ENCODE measurements around the gene KRTAP5-11.
"Not testable (repeated sequence)": the region's sequence is repeated elsewhere in the genome, so short reads cannot be mapped to it uniquely, and the experiment has no call there.

Gene KRTAP5-11, protein sequence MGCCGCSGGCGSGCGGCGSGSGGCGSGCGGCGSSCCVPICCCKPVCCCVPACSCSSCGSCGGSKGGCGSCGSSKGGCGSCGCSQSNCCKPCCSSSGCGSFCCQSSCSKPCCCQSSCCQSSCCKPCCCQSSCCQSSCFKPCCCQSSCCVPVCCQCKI

DNA sequence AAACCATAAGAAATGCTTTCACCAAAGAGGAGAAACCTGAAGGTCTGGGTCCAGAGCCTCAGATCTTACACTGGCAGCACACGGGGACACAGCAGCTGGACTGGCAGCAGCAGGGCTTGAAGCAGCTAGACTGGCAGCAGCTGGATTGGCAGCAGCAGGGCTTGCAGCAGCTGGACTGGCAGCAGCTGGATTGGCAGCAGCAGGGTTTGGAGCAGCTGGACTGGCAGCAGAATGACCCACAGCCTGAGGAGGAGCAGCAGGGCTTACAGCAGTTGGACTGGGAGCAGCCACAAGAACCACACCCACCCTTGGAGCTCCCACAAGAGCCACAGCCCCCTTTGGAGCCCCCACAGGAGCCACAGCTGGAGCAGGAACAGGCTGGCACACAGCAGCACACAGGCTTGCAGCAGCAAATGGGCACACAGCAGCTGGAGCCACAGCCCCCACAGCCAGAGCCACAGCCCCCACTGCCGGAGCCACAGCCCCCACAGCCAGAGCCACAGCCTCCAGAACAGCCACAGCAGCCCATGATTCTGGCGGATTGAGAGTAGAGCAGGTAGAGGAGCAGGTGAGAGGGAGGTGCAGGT, at the start of gene KRTAP5-11:
Gene KRTAP5-11, minus strand, starts transcription at position 567 of the 587 bp plus-strand sequence. Its CDS starts 38 bp downstream, at position 529.
- DNase-seq = no peak

DNA sequence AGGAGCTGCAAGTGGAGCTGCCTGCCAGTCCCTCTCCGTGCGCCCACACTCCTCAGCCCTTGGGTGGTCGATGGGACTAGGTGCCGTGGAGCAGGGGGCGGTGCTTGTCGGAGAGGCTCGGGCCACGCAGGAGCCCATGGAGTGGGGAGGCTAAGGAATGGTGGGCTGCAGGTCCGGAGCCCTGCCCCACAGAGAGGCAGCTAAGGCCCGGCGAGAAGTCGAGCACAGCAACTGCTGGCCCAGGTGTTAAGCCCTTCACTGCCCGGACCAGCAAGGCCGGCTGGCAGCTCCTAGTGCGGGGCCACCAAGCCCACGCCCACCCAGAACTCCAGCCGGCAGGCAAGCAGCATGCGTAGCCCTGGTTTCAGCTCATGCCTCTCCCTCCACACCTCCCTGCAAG, 48.9 kb upstream of the KRTAP5-11 start:
- not testable (repeated sequence) for DNase-seq

DNA sequence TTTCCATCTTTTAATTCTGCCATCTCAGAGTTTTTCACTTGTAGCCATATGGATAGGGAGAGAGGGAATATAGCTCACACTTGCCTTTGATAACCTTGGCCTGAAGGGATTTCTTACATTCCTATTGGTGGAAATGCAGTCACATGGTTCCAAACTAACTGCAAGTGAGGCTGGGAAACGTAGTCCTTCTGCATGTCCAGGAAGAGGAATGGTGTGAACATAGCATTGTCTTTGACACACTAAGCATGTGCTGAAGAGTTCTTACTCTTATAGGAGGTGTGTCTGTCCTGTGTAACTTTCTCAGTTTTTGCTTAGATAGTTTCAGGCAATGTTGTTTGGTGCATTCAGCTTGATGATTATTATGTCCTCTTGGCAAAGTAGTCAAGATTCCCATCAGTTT, 47.4 kb upstream of the KRTAP5-11 start:
- peak; percentile 24 for DNase-seq

DNA sequence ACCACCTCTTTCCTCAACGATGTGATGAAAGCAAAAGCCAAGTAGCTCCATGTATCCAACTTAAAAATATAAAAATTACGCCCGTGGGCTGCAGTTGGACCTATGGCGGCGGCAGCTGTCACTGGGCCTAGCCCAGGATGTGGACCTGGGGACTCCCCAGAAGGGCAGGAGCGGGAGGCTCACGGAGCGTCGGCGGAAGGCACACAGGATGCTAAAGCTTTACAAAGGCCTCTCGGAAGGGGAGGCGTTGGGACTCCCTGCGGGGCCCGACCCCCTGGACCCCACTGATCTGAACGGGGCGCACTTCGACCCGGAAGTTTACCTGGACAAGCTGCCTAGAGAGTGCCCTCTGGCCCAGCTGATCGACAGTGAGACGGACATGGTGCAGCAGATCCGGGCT, 46.3 kb upstream of the KRTAP5-11 start:
- not testable (repeated sequence) for DNase-seq

DNA sequence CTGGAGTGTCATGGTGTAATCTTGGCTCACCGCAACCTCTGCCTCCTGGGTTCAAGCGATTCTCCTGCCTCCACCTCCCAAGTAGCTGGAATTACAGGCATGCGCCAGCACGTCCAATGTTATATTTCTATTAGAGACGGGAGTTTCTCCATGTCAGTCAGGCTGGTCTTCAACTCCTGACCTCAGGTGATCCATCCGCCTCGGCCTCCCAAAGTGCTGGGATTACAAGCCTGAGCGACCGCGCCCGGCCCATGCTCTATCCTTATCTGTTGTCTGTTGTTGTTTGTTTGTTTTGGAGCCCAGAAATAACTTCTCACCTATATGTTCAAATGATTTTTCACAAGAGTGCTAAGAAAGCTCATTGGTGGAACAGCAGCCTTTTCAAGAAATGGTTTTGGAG, 40.6 kb upstream of the KRTAP5-11 start:
- DNase-seq = not testable (repeated sequence)

DNA sequence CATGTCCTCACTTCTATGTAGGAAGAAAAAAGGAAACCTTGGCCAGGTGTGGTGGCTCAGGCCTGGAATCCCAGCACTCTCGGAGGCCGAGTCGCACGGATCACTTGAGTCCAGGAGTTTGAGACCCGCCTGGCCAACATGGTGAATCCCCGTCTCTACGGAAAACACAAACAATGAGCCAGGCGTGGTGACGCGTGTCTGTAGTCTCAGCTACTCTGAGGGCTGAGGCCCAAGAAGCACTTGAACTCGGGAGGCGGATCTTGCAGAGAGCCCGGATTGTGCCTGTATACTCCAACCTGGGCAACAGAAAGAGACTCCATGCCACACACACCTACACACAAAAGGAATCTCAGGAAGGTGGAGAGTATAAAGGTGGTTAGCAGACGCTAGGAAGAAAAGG, 39.9 kb upstream of the KRTAP5-11 start:
- DNase-seq = not testable (repeated sequence)

DNA sequence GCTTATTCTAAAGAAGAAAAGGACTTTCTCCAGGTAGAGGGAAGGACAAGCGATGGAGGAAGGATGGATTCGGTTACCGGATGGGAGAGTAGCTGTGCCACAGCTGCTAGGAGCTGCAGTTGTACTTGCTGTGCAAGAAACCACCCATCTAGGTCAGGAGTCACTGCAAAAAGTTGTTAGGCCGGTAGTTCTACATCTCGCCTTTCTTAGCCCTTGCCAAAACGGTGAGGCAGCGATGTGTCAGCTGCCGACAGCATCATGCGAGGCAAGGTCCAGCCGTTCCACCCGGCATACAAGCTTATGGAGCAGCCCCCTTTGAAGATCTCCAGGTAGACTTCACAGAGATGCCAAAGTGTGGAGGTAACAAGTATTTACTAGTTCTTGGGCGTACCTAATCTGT, 32.3 kb upstream of the KRTAP5-11 start:
- DNase-seq = not testable (repeated sequence)

DNA sequence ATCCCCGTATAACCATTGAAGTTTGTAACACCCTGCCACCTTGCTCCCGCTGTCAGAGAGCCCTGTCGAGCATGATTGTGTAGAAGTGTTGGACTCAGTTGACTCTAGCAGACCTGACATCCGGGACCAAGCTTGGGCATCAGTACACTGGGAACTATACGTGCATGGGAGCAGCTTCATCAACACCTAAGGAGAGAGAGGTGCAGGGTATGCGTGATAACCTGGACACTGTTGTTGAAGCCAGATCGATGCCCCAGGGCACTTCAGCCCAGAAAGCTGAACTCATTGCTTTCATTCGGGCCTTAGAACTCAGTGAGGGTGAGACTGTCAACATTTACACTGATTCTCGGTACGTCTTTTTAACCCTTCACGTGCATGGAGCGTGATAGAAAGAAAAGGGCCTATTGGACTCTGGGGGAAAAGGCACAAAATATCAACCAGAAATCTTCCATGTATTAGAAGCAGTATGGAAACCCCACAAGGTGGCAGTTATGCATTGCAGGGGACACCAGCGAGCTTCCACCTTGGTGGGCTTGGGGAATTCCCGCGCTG, 31.8 kb upstream of the KRTAP5-11 start:
- not testable (repeated sequence) for DNase-seq

DNA sequence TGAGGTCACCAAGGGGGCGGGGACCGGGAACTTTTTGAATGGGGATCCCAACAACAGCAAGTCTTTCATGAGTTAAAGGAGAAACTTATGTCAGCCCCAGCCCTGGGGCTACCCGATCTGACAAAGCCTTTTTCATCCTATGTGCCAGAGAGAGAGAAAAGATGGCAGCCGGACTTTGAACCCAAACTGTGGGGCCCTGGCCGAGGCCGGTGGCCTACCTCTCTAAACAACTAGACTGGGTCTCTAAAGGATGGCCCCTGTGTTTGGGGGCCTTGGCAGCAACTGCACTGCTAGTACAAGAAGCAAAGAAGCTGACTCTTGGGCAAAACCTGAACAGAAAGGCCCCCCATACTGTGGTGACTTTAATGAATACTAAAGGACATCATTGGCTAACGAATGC, 31.3 kb upstream of the KRTAP5-11 start:
- not testable (repeated sequence) for DNase-seq

DNA sequence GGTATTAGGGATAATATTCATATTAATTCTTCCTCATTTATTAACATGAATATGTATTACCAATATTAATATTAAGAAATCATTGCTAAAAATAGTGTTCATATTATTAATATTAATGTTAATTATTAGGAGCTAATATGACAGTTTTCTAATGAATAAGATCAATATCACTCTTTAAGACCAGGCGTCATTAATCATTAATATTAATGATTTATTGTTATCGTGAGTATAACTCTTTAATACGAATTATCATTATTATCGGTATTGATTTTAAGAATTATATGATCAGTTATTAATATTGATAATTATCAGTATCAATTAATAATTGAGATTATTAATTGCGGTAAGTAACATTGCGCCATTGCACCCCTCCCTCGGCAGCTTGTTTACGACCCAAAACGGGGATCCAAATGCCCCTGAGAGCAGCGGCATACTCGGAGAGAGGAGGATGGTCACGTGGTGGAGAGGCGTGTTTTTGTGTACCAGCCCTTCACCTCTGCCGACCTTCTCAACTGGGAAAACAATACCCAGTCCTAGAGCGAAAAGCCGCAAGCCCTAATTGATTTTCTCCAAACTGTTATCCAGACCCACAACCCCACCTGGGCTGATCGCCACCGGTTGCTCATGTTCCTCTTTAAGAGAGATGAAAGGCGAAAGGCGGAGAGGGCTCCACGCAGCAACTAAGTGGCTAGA, 28.7 kb upstream of the KRTAP5-11 start:
- DNase-seq = not testable (repeated sequence)

DNA sequence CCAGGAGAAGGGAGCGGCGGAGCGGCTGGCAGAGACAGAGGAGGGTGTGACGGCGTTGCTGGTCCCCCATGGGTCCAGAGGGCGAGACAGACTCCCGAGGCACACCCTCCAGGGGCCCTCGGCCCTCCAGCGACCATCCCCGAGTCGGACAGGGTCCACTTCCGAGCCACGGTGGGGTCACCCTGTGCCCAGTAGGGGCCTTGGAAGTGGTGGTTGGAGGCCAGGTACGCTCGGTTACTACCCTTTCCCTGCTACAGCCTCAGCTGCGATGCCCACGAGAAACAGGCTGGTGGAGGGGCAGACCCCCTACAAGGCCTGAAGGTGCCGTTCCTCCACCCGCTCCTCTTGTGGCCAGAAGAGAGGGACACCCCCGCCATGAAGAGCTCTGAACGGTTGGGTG, 25.6 kb upstream of the KRTAP5-11 start:
- DNase-seq = not testable (repeated sequence)

DNA sequence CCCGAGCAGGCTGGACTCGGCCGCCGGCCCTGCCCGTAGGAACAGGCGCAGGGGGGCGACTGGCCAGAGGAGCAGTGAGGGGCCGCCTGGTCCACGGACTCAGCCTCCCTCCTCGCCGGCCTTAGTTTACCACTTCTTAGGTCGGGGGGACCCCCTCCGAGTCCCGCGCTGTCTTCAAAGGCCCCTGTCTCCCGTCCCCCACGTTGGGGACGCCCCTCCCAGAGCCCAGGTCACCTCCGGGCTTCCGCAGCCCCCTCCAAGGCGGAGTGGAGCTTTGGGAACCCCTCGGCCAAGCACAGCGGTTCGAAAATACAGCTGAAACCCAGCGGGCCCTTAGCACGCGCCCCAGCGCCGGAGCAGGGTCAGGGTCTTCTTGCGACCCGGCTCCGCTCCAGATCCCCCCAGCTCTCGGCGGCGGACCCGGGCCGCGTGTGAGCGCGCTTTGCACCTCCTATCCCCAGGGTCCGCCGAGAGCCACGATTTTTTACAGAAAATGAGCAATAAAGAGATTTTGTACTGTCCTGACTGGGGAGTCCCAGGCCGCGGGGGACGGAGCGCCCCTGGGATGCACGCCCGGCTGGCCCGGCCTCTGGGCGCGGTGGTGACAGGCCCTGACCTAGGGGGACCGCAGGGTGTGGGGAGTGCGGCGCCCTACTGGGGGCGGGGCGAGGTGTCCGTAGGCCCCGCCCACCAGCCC, 25.0 kb upstream of the KRTAP5-11 start:
- not testable (repeated sequence) for DNase-seq

DNA sequence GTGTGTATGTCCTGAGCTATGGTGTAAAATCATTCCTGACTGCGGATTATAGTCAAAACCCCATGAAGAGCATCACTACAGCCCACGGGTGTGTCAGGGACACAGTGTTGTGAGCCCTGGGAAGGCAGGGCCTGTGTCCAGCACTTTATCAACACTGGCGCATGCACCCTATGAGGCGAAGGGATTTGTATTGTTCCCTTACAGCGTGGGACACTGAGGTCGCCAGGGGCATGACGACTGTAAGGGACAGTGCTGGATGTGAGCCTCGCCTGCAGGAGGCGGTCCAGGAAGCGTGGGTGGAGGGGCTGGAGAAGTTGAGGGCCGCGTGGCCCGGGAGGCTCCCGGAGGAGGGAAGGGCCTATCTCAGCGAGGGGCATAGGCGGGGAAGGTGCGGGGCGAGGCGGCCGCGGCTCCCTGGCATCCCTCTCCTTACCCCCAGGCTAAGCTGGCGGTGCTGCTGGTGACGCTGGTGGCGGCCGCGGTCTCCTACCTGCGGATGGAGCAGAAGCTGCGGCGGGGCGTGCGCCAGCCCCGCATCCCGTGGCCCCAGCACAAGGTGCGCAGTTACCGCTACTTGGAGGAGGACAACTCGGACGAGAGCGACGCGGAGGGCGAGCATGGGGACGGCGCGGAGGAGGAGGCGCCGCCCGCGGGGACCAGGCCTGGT, 24.3 kb upstream of the KRTAP5-11 start:
- not testable (repeated sequence) for DNase-seq

DNA sequence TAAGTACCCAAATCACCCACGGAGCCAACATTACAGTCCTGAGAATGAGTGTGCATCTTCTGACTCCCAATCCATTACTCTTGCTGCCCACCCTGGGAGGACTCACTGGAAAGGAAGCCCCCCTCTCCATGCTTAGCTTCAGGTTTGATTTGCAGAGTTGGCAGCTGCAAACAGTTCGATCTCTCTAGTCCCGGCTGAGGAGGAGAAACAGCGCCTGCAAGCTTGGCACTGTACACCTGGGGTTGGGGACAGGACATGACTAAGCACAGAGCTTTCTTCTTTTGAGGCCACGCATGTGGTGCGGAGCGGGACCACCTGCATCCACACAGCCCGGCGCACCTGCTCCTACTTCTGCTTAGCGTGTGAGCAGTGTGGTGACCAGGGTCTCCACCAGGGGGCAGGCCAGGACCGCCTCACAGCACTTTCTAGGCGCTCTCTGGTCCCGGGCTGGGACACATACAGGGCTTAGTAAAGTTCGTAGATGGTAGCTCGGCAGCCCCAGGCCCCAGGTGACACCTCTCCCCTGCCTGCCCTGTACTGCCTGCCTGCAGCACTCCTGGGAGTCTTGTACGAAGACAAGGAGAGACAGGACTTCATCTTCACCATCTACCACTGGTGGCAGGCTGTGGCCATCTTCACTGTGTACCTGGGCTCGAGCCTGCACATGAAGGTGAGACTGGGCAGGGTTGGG, 22.3 kb upstream of the KRTAP5-11 start:
- DNase-seq = peak; percentile 47

DNA sequence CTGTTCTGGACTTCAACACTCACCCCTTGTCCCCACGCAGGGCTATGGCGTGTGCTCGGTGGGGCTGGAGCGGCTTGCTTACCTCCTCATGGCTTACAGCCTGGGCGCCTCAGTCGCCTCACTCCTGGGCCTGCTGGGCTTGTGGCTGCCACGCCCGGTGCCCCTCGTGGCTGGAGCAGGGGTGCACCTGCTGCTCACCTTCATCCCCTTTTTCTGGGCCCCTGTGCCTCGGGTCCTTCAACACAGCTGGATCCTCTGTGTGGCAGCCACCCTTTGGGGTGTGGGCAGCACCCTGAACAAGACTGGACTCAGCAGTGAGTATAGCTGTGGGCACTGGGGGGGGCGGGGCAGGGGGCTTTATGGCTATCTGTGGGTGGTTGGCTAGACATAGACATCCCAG, 20.5 kb upstream of the KRTAP5-11 start:
- not testable (repeated sequence) for DNase-seq

DNA sequence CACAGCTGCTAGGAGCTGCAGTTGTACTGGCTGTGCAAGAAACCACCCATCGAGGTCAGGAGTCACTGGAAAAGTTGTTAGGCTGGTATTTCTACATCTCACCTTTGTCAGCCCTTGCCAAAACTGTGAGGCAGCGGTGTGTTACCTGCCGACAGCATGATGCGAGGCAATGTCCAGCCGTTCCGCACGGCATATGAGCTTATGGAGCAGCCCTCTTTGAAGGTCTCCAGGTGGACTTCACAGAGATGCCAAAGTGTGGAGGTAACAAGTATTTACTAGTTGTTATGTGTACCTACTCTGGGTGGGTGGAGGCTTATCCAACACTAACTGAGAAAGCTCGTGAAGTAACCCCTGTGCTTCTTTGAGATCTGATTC, 6.9 kb upstream of the KRTAP5-11 start:
- not testable (repeated sequence) for DNase-seq

DNA sequence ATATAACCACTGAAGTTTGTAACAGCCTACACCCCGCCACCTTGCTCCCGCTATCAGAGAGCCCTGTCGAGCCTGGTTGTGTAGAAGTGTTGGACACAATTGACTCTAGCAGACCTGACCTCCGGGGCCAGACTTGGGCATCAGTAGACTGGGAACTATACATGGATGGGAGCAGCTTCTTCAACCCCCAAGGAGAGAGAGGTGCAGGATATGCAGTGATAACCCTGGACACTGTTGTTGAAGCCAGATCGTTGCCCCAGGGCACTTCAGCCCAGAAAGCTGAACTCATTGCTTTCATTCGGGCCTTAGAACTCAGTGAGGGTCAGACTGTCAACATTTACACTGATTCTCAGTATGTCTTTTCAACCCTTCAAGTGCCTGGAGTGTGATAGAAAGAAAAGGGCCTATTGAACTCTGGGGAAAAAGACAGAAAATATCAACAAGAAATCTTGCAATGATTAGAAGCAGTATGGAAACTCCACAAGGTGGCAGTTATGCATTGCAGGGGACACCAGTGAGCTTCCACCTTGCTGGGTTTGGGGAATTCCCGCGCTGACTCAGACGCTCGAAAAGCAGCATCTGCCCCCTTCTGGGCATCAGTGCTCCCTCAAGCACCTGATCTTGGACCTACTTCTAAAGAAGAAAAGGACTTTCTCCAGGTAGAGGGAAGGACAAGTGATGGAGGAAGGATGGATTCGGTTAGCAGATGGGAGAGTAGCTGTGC, 6.3 kb upstream of the KRTAP5-11 start:
- DNase-seq = peak; percentile 78

DNA sequence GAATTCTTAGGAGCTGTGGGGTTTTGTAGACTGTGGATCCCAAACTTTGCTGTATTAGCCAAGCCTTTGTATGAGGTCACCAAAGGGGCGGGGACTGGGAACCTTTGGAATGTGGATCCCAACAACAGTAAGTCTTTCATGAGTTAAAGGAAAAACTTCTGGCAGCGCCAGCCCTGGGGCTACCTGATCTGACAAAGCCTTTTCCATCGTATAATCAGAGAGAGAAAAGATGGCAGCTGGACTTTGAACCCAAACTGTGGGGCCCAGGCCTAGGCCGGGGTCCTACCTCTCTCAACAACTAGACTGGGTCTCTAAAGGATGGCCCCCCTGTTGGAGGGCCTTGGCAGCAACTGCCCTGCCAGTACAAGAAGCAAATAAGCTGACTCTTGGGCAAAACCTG, 5.6 kb upstream of the KRTAP5-11 start:
- not testable (repeated sequence) for DNase-seq

DNA sequence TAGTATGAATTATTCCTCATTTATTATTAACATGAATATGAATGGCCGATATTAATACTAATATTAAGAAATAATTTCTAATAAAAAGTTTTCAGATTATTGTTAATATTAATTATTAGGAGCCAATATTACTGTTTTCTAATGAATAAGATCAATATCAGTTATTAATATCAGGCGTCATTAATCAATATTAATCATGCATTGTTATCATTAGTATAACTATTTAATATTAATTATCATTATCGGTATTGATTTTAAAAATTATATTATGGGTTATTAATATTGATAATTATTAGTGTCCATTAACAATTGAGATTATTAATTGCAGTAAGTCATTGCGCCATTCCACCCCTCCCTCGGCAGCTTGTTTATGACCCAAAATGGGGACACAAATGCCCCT, 3.0 kb upstream of the KRTAP5-11 start:
- not testable (repeated sequence) for DNase-seq

DNA sequence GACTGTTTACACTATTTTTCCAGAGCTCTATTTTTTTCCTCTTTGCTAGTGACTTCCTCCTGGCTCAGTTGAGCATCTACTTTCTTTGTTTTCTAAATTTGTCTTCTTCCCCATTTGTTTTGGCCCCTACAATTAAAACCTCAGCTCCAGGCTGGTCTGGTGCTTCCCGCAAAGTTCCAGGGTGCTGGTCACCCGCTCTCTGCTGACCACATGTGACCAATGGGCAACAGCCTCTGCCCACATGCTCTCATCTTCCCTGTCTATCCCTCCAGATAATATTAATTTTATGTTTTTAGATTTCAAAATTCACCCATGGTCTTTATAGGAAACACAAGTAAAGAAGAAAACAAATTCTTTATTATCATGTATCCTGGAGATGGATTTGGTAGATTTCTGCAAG, 294 bp upstream of the KRTAP5-11 start:
- DNase-seq = not testable (repeated sequence)

DNA sequence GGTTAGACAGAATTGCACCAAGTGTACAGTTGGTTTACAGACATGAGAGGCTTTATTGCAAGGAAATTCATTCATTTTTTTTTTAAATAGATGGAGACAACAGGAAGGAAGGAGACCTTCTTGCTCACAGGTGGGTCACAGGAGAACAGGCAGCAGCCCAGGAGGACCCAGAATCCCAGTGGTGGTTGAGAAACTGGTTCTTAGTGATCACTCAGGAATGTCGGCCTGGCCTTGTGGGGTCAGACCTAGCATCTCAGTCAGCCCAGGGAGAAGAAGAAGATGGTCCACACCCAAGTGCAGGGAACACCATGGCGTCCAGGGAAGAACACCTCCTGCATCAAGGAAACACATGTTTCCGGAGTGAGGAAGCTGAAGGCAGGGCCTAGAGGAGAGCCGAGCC, 849 bp downstream of the KRTAP5-11 start:
- DNase-seq = no peak

Measured in activated CD4-positive, alpha-beta T cell treated with anti-CD3 and anti-CD28 coated beads, Interleukin-10, Interleukin-2, amounts not matched to agents 100 ng/mL and 50 ng/mL, durations not matched to agents 16 hours and 8 hours (primary cell).